GM03348 (cell line): Measurements from ENCODE around the gene WDR20.

Source experiments
- DNase-seq: peaks from one replicate; pipeline ENCODE4 v3.0.0; 2012; ENCODE audit warnings: low spot score

The WDR20 gene

DNA sequence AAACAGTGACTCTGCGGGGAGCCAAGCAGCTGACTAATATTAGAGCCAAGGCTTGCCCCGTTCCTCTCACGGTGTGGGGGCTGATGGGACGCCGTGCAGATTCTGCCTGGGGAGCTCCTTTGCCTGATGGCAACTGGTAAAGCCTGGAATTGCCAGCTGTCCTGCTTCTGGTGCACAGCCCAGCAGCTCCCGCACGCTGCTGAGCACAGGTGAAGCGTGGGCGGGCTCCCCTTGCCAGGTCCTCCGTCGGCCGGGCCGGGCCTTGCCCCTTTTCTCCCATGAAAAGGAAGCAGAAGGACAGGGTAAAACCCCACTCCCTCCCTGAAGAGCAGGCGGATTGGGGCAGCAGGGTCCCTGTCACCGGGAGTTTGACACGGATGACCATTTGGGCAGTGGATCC, 79.0 kb downstream of the WDR20 start:
- no peak for DNase-seq

DNA sequence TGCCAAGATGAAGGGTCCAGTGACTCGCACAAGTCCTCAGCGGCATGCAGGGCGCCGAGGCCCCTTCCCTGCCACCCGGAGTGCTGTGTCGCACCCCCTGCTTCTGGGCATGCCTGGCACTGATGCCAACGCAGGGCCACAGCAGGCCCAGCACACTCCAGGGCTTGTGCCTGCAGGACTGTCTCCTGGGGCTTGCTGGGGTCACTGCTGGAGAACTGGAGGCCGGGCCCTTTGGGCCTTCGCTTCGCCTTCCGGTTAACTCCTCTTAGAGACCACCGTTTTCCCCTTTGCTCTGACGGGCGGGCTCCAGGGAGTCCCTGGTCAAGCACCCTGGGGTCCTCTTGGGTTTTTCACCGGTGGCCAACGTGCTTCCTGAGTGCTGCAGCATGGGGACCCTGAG, 79.6 kb downstream of the WDR20 start:
- no peak for DNase-seq

DNA sequence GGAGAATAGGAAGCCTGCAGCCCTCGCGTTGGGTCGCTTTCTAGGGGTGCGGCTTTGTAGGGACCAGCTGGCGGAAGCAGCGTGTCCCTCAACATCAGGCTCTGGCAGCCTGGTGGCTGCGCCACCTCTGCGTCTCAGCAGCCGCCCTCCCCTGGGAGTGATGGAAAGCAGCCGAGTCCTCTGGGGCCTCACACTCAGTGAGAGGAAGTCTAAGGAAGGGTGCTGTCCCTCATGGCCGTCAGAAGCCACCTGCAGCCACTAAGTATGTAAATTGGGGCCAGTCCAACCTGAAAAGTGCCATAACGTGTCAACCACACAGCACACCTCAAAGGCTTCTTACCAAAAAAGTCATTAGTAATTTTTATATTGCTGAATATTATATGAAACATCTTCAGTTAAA, 80.3 kb downstream of the WDR20 start:
- no peak for DNase-seq

DNA sequence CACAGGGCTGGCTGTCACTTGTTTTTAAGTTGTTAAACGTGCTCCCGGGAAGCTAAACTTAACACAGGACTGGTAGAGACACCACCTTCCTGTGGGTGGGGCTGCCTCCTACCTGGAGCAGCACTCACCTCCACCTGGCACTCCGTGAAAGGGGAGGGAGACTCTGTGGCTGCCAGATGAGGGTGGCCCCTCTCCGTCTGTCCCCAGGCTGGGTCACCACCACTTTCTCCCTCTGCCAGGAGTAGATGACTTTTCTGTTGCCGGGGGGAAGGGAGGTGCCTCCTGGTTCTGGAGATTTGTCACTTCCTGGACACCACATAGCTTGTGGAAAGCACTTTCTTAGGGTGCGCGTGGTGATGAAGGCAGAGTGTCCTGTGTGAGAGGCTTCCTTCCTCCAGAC, 81.3 kb downstream of the WDR20 start:
- DNase-seq, result peak; percentile 44

DNA sequence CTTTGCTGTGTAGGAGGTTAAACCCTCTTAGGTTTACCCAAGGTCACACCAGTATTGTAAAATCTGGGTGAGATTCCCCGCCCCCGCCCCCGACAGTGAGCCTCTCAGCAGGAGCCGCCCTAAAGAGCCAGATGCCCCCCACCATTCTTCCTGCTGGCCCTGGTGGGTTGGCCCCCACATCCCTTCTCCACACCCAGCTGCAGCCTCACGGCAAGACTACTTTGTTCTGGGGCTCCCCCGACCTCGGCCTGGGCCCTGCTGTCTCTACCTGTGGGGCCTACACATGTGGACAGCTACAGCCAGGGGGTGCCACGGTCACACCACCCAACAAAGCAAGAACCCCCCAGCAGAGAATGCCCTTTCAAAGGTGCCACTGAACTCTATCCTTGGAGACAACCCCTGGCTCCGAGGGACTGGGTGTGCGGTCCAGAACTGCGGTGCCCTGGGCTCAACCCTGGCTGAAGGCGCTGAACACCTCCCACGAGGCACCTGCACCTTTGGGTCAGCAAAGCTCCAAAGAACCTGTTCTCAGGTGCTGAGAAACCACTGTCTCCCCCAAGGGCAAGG, 82.4 kb downstream of the WDR20 start:
- no peak for DNase-seq

DNA sequence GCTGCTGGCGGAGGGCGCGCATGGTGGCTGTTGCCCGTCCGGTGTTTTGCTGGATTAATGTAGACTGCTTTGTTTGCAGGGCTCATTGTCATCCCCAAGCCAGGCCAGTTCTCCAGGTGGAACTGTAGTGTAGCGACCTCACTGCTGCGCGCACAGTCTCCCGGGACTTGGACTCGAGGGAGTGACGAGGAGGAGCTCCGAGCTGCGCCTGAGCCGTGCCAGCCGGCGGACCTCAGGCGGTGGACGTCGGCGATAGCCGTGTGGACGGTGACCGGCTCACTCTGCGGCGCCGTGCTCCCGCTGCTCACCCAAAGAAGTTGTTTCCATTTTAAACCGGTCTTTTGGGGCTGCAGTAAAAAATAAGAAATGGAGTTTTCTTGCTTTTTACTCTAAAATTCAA, 83.1 kb downstream of the WDR20 start:
- DNase-seq, result no peak

DNA sequence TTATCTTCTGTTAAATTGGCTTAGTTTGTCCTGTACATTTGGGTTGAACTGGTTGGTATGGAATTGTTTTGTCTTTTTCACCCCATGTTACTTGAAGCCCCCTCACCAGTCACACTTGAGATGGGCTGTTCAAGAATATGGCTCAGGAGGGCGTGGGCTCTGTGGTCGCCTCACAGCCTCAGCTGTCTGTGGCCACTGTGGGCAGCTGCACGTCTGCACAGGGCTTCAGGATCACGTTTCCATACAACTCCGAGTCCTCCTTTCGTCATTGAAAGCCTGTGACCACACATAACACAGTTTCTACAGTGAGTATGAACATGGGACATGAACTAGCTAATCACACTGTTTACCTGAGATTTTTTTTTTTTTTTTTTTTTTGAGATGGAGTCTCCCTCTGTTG, 84.0 kb downstream of the WDR20 start:
- no peak for DNase-seq

DNA sequence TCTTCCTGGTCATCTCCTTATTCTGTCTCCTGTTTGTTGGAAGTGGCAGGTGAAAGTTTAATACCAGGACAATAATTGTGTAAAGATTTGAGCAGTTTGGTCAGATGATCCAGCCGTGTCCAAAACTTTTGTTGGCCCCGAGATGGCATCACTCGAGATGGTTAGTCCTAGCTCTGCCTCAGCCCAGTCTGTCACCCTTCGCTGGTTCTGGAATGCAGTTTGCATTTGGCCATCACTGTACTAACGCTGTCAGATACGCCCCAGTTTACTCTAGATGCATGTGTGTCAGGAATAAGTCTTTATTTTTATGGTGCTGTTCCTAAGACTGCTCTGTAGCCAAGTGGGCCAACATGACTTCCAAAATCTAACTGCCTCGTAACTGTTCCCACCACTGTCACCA, 85.7 kb downstream of the WDR20 start:
- DNase-seq, result no peak

DNA sequence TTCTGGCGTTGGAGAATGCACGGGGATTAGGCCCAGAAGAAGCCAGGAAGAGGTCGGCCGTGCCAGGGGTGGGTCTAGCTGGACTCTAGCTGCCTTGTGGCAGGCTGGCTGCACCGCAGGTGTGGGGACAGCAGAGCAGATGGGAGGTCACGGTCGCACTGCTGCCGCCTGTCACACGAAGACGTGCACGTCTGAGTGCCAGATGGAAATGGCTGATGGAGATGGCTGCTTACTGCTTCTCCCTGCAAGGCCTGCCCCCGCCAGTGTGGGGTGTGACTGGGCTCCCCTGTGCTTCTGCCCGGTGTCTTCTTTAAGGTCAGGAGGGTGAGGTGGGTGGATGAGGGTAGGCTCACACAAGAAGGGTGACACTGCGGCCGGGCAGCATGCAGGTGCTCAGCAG, 86.2 kb downstream of the WDR20 start:
- no peak for DNase-seq

DNA sequence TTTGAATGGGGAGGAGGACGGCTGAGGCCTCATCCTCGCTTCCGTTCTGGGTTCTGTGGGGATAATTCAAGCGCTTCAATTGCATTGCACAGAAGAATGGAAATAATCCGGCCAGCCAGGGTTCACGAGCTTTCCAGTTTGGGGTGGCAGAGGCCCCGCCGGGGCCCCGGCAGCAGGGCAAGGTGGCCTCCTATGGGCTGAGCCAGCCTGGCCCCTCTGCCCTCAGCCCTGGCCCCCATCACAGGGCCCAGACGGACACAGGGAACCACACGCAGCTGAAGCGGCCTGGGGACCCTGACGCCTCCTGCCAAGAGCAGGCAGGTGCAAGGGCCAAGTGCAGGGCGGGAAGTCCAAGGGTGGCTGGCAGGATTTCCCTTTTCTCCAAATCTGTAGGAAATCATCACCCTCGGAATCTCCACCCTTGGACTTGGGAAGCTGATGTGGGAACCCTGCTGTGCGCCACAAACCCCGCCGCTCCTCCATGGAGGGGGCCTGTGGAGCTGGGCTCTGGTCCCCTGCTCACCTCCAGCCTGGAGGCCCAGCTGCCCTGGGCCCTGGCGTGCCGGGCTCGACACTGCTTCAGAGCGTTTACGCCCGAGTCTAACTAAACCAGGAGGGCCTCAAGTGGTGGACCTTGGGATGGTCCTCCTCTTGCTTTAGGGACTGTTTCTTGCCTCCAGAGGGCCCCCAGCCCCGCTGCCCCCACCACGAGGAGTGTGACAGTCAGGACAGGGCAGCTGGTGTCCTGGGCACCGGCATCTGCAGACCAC, 86.8 kb downstream of the WDR20 start:
- DNase-seq, result no peak

DNA sequence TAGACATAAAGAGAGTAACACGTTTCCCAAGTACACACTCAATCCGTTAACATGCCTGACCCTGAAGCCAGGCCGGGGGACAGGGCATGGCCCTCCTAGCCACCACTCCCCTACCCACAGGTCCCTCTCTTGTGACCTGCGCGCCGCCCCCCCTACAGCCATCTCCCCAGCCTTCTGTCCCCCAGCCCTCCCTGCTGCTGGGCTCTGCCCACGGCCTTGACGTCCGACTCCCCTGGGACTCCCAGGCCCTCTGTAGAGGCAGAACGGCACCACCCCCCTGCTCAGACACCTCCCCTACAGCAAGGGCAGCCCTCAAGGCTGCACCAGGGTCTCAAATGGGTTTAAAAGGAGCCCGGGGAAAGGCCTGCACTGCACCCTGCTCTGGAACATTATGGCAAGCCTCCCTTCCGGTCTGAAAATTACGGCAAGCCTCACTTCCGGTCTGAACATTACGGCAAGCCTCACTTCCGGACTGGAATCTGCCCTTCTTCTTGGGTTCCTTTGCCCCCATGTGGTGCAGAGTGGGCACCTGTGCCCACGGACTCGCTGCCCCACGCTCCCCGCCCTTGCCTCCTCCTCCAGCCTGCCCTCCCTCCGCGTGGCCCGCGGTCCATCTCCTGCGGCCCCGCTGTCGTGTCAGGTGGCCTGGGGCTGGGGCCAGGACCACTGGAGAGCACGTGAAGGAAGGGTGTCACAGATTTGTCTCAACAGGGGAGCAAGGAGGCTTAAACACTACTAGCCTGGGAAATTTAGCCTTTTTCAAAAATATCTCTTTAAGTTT, 87.7 kb downstream of the WDR20 start:
- DNase-seq, result no peak

DNA sequence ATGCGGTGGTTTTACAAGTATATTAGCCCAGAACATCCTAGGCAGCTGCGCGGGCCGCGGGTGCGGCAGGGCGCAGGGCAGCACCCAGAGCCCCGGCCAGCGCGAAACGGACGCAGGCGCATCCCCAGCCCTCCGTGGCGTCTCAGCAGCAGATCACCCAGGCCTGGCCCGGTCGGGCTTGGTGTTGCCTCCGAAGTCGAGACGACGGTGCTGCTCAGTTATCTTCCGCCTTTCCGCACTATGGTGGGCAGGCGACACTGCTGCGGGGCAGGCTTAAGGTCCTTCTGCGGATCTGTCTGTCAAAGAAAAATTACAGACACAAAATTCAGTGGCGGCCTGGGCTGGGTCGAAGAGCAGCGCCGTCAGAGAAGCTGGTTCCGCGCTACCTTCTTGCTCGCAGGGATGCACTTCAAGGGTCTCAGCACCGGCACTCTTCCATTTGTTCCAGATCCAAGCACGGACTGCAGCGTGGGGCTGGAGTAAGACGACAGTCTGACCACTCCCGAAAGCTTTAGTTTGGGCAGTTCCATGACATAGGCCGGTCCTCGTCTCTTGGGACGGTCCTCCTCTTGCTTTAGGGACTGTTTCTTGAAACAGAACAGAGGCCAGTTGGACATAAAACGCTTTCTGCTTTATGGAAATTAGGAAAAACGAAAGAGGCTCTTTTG, 89.5 kb downstream of the WDR20 start:
- no peak for DNase-seq

DNA sequence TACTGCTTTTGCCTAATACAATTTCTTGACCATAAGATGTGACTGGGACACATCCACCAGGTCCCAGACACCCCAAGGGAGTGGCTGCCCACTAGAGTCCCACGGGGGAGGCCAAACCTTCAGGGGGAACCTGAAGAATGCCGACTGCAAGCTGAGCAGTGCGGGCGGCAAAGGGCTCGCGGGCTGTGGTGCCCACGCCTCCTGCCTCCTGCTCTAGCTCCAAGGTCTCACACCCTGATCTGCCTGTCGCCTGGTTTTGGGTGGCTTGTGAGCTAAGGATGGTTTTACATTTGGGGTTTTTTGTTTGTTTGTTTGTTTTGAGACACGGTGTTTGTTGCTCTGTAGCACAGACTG, 90.0 kb downstream of the WDR20 start:
- DNase-seq, result no peak

DNA sequence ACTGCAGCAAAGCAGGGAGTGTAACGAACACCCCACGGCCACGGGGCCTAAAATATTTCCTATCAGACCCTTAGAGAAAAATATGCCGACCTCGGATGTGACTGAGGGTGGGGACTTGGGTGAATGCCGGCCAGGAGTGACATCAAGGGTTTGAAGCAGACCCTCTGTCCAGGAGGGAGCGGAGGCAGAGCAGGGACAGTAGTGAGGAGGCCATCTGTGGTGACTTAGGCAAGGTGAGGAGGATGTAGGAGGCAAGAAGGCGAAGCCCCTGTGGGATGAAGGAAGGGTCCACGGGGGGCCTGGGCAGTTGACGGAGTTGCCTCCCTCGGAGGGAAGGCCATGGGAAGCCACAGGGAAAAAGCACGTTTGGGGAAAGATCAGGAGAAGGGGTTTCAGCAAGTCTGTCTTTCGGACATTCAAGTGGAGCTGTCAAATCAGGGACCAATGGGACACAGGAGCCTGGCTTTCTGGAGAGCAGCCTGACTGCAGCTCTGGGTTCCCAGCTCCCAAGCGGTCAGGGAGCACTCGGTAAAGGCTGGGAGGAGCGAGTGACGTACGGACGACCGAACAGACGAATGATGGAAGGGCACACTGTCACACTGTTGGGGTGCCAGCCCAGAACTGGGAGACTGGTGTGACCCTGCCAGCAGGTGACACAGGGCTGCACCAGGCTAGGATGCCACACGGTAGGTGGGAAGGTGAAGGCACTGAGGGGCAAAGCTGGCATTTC, 90.9 kb downstream of the WDR20 start:
- DNase-seq, result no peak

DNA sequence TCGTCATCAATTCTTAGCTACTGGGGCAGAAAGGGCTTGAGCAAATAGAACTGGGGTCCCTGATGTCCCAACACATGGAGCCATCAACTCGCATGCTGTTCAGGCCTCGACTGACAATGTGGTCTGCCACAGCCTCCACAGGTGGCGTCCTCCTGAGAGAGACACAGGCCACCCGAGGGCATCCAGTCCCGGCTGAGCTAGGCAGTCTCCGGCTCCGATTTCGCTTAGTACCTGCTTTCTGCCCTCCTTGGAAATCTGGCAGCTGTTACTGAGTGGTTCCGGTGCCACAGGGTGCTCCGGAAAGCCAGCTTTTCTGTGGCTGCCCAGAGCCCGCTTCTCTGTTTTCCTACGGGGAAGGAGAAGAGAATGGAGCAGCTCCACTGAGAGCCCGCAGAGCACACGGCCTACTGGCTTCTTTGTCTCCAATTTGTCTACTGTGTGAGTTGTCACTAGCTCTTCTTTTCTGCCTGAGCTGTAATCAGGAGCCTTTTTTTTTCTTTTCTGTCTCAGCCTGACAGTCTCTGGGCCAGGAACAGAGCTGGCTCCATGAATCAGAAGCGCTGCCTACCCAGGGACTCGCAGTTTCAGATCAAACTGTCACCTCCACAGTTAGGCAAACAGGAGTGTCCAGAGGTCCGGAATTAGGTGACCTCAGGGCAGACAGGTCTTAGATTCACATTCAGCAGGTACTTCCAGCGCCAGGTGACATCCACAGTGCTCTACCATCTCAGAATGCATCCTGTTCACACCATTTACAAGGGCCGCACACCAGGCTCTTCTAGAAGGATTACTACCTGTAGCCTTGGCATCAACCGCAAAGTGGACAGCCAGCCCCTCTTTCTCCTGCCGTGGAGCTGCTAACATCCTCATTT, 92.0 kb downstream of the WDR20 start:
- no peak for DNase-seq

DNA sequence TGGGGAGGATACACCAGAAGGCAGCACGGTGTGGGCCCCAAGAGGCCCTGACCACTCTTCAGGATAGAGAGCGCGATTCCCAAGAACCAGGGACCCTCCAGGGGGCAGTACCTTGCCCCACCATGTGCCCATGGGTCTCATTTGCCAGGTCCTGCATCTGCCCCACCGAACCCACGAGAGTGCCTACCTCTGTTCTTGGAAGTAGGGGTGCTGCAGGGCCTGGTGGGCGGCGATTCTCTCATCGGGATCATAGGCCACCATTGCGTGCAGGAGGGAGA, 92.6 kb downstream of the WDR20 start:
- DNase-seq, result no peak

DNA sequence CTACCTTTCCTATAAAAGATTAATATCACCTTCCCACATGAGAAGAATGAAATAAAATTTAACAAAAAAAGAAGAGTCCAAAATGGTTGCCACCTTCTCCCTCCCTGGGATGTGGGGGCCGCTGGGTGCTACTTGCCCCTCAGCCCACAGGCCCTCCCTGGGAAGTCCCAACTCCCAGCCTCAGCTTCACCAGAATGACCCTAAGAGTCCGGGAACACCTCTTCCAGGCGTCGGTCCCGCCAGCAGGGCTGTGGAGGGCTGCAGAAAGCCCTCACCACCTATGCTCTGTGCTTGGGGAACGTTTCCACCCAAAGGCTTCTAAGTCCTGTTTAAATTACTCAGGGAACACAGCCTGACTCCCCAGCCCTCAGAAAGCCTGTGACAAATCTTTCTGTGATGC, 93.4 kb downstream of the WDR20 start:
- DNase-seq, result no peak

DNA sequence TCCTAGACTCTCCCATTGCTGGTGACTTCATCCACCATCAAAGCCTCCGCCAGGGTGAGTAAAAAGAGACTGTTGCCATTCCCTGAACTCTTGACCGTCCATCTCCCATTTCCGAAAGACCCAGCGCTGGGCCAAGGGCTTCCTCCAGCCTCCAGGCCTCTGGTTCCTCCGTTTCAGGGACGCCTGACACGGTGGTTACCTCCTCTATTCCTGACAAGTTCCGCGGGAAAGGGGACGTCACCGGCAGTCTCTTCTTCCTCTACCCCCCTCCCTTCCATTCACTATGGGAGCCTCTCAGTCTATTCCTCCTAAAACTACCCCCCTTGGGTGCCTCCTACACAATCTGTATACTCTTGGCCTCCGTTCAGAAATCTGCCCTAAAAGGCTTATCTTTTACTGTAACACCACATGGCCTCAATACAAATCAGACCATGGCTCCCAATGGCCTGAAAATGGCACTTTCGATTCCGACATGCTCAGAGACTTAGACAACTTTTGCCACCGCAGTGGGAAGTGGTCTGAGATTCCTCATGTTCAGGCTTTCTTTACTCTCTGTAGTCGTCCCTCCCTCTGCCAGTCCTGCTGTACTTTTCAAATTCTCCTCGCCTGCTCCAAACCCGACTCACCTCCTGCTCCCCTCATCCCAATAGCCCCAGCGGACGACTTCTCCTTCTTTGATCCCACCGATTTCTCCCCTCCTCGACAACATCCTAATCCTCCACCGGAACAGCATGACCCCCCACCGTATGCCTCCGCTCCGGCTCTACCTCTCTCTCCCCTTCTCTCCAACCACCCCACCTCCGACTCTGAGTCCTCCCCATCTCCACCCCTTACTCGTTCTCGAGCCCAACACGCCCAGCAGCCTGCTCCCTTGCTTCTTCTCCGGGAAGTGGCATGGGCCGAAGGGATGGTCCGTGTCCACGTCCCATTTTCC, 94.9 kb downstream of the WDR20 start:
- DNase-seq, result no peak

DNA sequence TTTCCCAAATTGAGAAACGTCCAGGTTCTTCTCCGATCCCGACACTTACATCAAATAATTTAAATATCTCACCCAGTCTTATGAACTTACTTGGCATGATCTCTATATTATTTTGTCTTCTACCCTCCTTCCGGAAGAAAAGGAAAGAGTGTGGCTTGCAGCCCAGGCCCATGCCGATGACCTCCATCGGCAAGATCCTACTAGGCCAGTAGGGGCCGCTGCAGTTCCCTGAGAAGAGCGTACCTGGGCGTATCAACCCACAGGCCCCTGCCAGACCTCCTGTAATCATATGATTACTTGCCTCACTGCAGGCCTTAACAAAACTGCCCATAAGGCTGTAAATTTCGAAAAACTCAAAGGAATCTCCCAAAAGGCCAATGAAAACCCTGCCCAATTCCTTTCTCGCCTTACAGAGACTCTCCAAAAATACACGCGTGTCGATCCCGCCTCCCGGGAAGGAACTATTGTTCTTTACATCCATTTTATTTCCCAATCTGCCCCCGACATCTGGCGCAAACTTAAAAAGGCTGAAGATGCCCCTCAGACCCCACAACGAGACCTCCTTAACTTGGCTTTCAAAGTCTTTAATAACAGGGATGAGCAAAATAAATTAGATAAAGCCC, 95.7 kb downstream of the WDR20 start:
- peak; percentile 91 for DNase-seq

DNA sequence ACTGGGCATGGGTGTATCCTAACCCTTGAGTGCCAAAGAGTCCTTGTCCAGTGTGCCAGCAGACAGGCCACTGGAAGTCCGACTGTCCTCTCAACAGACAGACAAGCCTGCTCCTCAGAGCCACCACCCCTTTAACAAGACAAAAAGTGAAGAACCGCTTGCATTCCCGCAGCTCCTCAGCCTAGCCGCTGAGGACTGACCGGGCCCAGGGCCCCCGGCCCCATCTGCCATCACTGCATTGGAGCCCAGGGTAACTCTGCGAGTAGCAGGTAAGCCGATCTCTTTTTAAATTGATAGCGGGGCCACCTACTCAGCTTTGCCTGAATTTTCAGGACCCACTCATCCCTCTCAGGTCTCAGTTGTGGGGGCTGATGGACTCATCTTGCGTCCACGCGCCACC, 96.3 kb downstream of the WDR20 start:
- DNase-seq, result no peak
